Gastroesophageal sphincter (tissue), 4 donors: ENCODE measurements around the gene BPIFA2. TPM values are rescaled to one million over a fixed set of nuclear protein-coding genes. Genes with fewer than 3 reads are reported as not detected.

Source experiments
- ATAC-seq: fragments of 150-250 bp; one replicate; pipeline ENCODE4 v1.9.1; 2016; ENCODE audit warnings: mild to moderate bottlenecking, moderate library complexity
- H3K27ac ChIP-seq, 4 donors: fragments of 200-600 bp; sonication (generic) in 3 of 4; 1 replicate in 3 of 4; 2 replicates in 1 of 4; pipeline ENCODE4 v1.5.1; 2016 to 2019
- H3K27me3 ChIP-seq: fragments of 200-600 bp; sonication (generic); one replicate; pipeline ENCODE4 v1.5.1; 2019
- H3K36me3 ChIP-seq, 2 donors: fragments of 200-600 bp; sonication (generic); one replicate each; pipeline ENCODE4 v1.5.1; 2019; ENCODE audit warnings: control low read depth in 1 of 2
- H3K4me1 ChIP-seq, 3 donors: fragments of 200-600 bp; sonication (generic); 1 replicate in 2 of 3; 2 replicates in 1 of 3; pipeline ENCODE4 v1.5.1; 2016 to 2019; ENCODE audit warnings: control low read depth in 2 of 3
- H3K4me3 ChIP-seq, 2 donors: fragments of 200-600 bp; sonication (generic); one replicate each; pipeline ENCODE4 v1.5.1; 2019; ENCODE audit warnings: mild to moderate bottlenecking in 1 of 2, moderate library complexity in 1 of 2
- H3K9me3 ChIP-seq, 3 donors: fragments of 200-600 bp; sonication (generic); one replicate each; pipeline ENCODE4 v1.5.1; 2017 to 2019; ENCODE audit warnings: control low read depth in 2 of 3
- CTCF ChIP-seq, 4 experiments: fragments of 200-600 bp in 2 of 4; fragments of 450-650 bp in 2 of 4; sonication (generic) in 1 of 4; IDR thresholded peaks; one replicate each; pipeline ENCODE4 v1.5.1; 2017 to 2019; ENCODE audit warnings: antibody characterized with exemption in 4 of 4, mild to moderate bottlenecking in 2 of 4, moderate library complexity in 2 of 4
- EP300 ChIP-seq: sonication (generic); formaldehyde crosslinking; IDR thresholded peaks from one replicate; pipeline ENCODE4 v1.6.1; 2017; ENCODE audit warnings: antibody characterized with exemption, mild to moderate bottlenecking
- POLR2A ChIP-seq, 2 donors: fragments of 450-650 bp; IDR thresholded peaks; one replicate each; pipeline ENCODE4 v1.6.1; 2017; ENCODE audit warnings: antibody characterized with exemption in 2 of 2, mild to moderate bottlenecking in 2 of 2, moderate library complexity in 1 of 2
- POLR2AphosphoS5 ChIP-seq: sonication (generic); formaldehyde crosslinking; IDR thresholded peaks from one replicate; pipeline ENCODE4 v1.6.1; 2017; ENCODE audit warnings: antibody characterized with exemption
- WGBS, 2 donors: methylation state at CpG; one replicate each; pipeline ENCODE4 v1.1.5; 2018; ENCODE audit warnings: low coverage in 1 of 2; 5-methylcytosine and 5-hydroxymethylcytosine counted together
- total RNA-seq, 4 donors: library from RNA; depleted of rRNA; stranded (reverse); fragments of >200 nt; gene quantifications; one replicate each; pipeline ENCODE4 v1.1.0, GENCODE V29; 2016

BPIFA2 gene
- total RNA-seq, 4 donors from 2014 or later: 0.42 to 2.0 TPM; not detected in 2

- ATAC-seq: no peak
- Histone ChIP-seq H3K4me3 (no peak overlapping the region), H3K4me1 (no peaks in the 10 kb centered on the region), H3K9me3 (no peaks in the 10 kb centered on the region), H3K27ac (no peak overlapping the region), H3K36me3 (no peaks in the 10 kb centered on the region), H3K27me3 (peaks cover 17% of the 10 kb centered on the region)
- WGBS, 2 donors: 58% methylated on average over 3 of the region's 3 CpGs; no CpG with 5 or more reads in 1 of the 2 donors
- TF ChIP-seq EP300: no peak
- TF ChIP-seq POLR2A (IDR thresholded peaks at IDR 0.05): no peak
- TF ChIP-seq POLR2AphosphoS5: no peak
- no peak for TF ChIP-seq CTCF (IDR thresholded peaks at IDR 0.05)
Measured at GRCh38 chr20:33159713-33160112, 8.2 kb upstream of the BPIFA2 start.

DNA sequence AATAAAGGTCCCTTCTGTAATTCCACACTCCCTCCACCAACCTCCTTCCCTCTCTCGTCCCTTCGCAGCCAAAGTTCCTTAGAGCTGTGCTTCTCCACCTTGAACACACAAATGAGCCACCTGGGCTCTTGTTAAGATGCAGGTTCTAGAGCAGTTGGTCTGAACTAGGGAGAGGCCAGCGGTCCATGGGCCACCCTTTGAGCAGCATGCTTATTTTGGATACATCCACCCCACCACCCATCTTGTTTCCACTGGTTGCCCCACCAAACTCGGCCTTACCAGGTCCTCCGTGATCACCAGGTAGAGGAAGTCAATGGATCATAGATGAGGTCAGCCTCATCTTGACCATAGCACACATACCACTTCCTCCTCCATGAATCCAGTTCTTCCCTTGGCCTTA lies 7.3 kb upstream of the BPIFA2 start:
- ATAC-seq: no peak
- no peak overlapping the region for H3K4me3 ChIP-seq
- peaks cover 9% of the 10 kb centered on the region for H3K27me3 ChIP-seq
- TF ChIP-seq CTCF (IDR thresholded peaks at IDR 0.05) (no peak), POLR2A (IDR thresholded peaks at IDR 0.05) (no peak), POLR2AphosphoS5 (no peak), EP300 (no peak)
- H3K9me3 ChIP-seq: no peaks in the 10 kb centered on the region
- WGBS, 2 donors: 80 to 91% methylated on average over 3 to 5 of the region's 5 CpGs
- H3K36me3 ChIP-seq: no peaks in the 10 kb centered on the region
- H3K27ac ChIP-seq: no peak overlapping the region
- no peaks in the 10 kb centered on the region for H3K4me1 ChIP-seq

- no peaks in the 10 kb centered on the region for H3K9me3 ChIP-seq
- H3K36me3 ChIP-seq: no peaks in the 10 kb centered on the region
- TF ChIP-seq CTCF (IDR thresholded peaks at IDR 0.05): no peak
- TF ChIP-seq POLR2AphosphoS5: no peak
- TF ChIP-seq POLR2A (IDR thresholded peaks at IDR 0.05): no peak
- no peak for TF ChIP-seq EP300
- peaks cover 11% of the 10 kb centered on the region for H3K27me3 ChIP-seq
- H3K27ac ChIP-seq: no peak overlapping the region
- H3K4me1 ChIP-seq: no peaks in the 10 kb centered on the region
- no peak for ATAC-seq
- no peak overlapping the region for H3K4me3 ChIP-seq
- WGBS, 2 donors: 27 to 49% methylated on average over 3 to 4 of the region's 6 CpGs
Measured at GRCh38 chr20:33162313-33162712, 5.6 kb upstream of the BPIFA2 start.

DNA sequence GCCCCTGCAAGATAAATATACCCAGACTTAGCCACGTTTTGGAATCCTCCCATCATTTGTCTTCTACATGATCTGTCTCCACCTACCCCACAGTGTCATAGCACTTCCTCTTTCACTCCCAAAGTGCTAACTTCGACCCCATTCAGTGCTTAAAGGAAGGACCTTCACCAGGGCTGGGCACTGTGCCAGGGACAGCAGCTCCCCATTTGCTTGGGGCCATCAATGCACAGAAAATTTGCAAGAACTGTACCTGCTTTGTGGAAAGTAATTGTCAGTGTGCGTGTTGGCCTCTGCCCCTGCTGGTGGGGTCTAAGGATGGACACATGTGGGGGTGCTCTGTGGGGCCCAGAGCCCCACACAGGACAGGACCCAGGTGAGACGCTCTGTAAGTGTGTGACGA lies 5.2 kb upstream of the BPIFA2 start:
- H3K4me3 ChIP-seq: no peak overlapping the region
- TF ChIP-seq POLR2AphosphoS5 (no peak), POLR2A (IDR thresholded peaks at IDR 0.05) (no peak), EP300 (no peak), CTCF (IDR thresholded peaks at IDR 0.05) (no peak)
- 8 to 68% methylated on average over 2 to 3 of the region's 5 CpGs for WGBS, 2 donors
- H3K4me1 ChIP-seq: no peaks in the 10 kb centered on the region
- no peak for ATAC-seq
- no peak overlapping the region for H3K27ac ChIP-seq
- H3K27me3 ChIP-seq: peaks cover 11% of the 10 kb centered on the region
- no peaks in the 10 kb centered on the region for H3K36me3 ChIP-seq
- peaks cover 0 to 1% (median 0%) of the 10 kb centered on the region in 3 donors for H3K9me3 ChIP-seq

- WGBS, 2 donors: 66 to 70% methylated on average over 6 of the region's 8 CpGs
- Histone ChIP-seq H3K27me3 (peaks cover 11% of the 10 kb centered on the region), H3K4me3 (no peak overlapping the region), H3K9me3 (peaks cover 0 to 15% (median 0%) of the 10 kb centered on the region in 3 donors), H3K4me1 (no peaks in the 10 kb centered on the region), H3K27ac (no peak overlapping the region), H3K36me3 (no peaks in the 10 kb centered on the region)
- no peak for TF ChIP-seq POLR2A (IDR thresholded peaks at IDR 0.05)
- no peak for TF ChIP-seq CTCF (IDR thresholded peaks at IDR 0.05)
- TF ChIP-seq POLR2AphosphoS5: no peak
- no peak for ATAC-seq
Measured at GRCh38 chr20:33163856-33164762, 3.9 kb upstream of the BPIFA2 start.
